Measurements from ENCODE around the gene S1PR1. TPM values are rescaled to one million over a fixed set of nuclear protein-coding genes. Genes with fewer than 3 reads are reported as not detected.

S1PR1 gene
- 0.21 and 0.96 TPM in 2 replicates for total RNA-seq

DNA sequence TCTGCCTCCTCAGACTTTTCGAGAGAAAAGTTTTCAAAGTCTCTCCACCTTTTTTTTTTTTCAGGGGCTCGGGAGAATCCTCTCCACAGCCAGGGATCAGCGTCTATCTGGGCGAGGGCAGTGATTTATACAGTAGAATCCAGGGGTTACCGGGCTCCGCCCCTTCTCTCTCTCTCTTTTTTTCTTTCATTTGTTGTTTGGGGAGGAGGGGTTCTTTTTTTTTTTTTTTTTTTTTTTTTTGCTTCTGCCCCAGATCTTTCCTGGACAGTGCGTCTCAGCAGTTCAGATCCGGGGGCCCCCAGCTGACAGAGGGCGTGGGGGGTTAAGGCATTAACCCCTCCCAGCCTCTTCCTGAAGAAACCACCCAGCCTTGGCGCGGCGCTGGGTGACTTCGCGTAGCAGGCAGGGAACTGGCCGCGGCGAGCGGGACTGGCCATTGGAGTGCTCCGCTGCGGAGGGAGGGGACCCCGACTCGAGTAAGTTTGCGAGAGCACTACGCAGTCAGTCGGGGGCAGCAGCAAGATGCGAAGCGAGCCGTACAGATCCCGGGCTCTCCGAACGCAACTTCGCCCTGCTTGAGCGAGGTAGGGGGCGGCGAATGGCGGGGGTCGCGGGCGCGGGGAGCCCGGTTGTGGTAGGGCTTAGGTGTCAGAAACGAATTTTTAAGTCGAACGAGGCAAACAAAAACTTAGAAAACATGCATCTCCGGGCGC lies at the start of gene S1PR1:
Gene S1PR1, plus strand, starts transcription at position 504 of the 713 bp plus-strand sequence. CDS start 1,966 bp downstream, outside the sequence.

Other genes with a start within 250 kb of the S1PR1 start
- gene DPH5, start 211.2 kb upstream of the S1PR1 start, total RNA-seq = 22.2 and 27.1 TPM in 2 replicates